ENCODE results near the gene SP1.
"Not testable (repeated sequence)": the region's sequence is repeated elsewhere in the genome, so short reads cannot be mapped to it uniquely, and the experiment has no call there.

DNA sequence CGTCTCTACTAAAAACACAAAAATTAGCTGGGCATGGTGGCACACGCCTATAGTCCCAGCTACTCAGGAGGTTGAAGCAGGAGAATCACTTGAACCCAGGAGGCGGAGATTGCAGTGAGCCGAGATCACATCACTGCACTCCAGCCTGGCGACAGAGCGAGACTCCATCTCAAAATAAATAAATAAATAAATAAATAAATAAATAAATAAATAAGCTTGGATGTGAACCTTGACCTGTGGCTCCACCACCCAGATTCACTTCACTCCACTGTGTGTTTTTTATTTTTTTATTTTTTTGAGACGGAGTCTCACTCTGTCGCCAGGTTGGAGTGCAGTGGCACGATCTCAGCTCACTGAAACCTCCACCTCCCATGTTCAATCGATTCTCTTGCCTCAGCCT lies 18.3 kb upstream of the SP1 start:
- TF ChIP-seq, protein P1, sequence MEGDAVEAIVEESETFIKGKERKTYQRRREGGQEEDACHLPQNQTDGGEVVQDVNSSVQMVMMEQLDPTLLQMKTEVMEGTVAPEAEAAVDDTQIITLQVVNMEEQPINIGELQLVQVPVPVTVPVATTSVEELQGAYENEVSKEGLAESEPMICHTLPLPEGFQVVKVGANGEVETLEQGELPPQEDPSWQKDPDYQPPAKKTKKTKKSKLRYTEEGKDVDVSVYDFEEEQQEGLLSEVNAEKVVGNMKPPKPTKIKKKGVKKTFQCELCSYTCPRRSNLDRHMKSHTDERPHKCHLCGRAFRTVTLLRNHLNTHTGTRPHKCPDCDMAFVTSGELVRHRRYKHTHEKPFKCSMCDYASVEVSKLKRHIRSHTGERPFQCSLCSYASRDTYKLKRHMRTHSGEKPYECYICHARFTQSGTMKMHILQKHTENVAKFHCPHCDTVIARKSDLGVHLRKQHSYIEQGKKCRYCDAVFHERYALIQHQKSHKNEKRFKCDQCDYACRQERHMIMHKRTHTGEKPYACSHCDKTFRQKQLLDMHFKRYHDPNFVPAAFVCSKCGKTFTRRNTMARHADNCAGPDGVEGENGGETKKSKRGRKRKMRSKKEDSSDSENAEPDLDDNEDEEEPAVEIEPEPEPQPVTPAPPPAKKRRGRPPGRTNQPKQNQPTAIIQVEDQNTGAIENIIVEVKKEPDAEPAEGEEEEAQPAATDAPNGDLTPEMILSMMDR (IDR thresholded peaks at IDR 0.05 in 8 of 11, conservative IDR thresholded peaks at IDR 0.05 in 3 of 11): not testable (repeated sequence)
- TF ChIP-seq POLR2AphosphoS5 (IDR thresholded peaks at IDR 0.05): not testable (repeated sequence)
